Esophagus muscularis mucosa (tissue), 3 donors: ENCODE data around the gene PTPRE.

Experiments used
- POLR2A ChIP-seq: fragments of 450-650 bp; IDR thresholded peaks from one replicate; pipeline ENCODE4 v1.6.1; 2017; ENCODE audit warnings: antibody characterized with exemption, moderate library complexity, mild to moderate bottlenecking, low read depth
- POLR2AphosphoS5 ChIP-seq, 2 donors: sonication (generic); formaldehyde crosslinking; IDR thresholded peaks; one replicate each; pipeline ENCODE4 v1.6.1; 2017; ENCODE audit warnings: antibody characterized with exemption in 2 of 2
- TF ChIP-seq, protein P1 (sequence below), 3 experiments: fragments of 200-600 bp in 2 of 3; fragments of 450-650 bp in 1 of 3; sonication (generic) in 2 of 3; IDR thresholded peaks; one replicate each; pipeline ENCODE4 v1.5.1; 2017 to 2019; ENCODE audit warnings: antibody characterized with exemption in 3 of 3, mild to moderate bottlenecking in 2 of 3, moderate library complexity in 1 of 3

DNA sequence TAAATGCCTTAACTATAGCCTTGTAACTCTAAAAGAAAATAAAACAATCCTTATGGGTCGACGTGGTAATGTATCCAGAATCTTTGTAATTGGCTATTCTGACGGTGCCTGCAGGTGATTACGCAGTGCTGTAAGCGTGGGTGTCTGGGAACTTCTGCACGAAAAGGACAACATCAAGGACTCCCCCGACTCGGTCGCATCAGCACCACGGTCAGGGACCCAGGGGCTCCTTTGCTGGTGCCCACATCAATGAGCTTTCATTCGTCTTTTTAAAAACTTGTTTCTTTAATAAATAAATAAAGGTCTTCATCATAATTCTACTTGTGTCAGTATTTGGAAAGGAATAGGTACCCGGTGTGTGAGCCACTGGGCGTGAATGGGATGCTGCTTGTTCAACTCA lies 206.1 kb downstream of the PTPRE start:
- TF ChIP-seq, protein P1, sequence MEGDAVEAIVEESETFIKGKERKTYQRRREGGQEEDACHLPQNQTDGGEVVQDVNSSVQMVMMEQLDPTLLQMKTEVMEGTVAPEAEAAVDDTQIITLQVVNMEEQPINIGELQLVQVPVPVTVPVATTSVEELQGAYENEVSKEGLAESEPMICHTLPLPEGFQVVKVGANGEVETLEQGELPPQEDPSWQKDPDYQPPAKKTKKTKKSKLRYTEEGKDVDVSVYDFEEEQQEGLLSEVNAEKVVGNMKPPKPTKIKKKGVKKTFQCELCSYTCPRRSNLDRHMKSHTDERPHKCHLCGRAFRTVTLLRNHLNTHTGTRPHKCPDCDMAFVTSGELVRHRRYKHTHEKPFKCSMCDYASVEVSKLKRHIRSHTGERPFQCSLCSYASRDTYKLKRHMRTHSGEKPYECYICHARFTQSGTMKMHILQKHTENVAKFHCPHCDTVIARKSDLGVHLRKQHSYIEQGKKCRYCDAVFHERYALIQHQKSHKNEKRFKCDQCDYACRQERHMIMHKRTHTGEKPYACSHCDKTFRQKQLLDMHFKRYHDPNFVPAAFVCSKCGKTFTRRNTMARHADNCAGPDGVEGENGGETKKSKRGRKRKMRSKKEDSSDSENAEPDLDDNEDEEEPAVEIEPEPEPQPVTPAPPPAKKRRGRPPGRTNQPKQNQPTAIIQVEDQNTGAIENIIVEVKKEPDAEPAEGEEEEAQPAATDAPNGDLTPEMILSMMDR (IDR thresholded peaks at IDR 0.05) = no peak
- TF ChIP-seq POLR2A = no peak
- no peak for TF ChIP-seq POLR2AphosphoS5 (IDR thresholded peaks at IDR 0.05)
